Endothelial cell of umbilical vein (primary cell): ENCODE data around the gene C22orf23. TPM values are rescaled to one million over a fixed set of nuclear protein-coding genes. Genes with fewer than 3 reads are reported as not detected.

ENCODE experiments used
- BruUV-seq: library from RNA; stranded (reverse); fragments of 400-500 nt; replicated peaks from 2 replicates; lab custom pipeline; 2021; lab: Mats Ljungman, UMichigan
- CTCF ChIA-PET: fragments of 300-600, 350-600 bp; sonication (Branson Sonifier 250); formaldehyde crosslinking; loops from one replicate; lab custom pipeline; 2021; ENCODE audit warnings: antibody characterized with exemption, inconsistent platforms; lab: Charles Lee
- POLR2A ChIA-PET: fragments of 300-600, 350-600 bp; sonication (Branson Sonifier 250); formaldehyde crosslinking; loops from one replicate; lab custom pipeline; 2021; ENCODE audit warnings: antibody characterized with exemption, inconsistent platforms; lab: Charles Lee
- DNase-seq: peaks from one replicate; pipeline ENCODE4 v3.0.0-alpha.2; 2011; ENCODE audit warnings: low read depth, low spot score
- FAIRE-seq: peaks from 2 replicates; lab custom pipeline; 2011; peaks lifted over from hg19 to GRCh38; lab: Jason Lieb, UNC
- H2AFZ ChIP-seq: 2 replicates; pipeline ENCODE4 v1.6.0; 2012; ENCODE audit warnings: low read depth, low read length, control low read depth, inconsistent platforms
- H3K27ac ChIP-seq: 2 replicates; pipeline ENCODE4 v1.5.1; 2011; ENCODE audit warnings: low read depth, mild to moderate bottlenecking, control low read depth, low read length, moderate library complexity; ENCODE audit not compliant: insufficient read depth
- H3K27me3 ChIP-seq, 2 experiments: 2 replicates each; pipeline versions ENCODE4 v1.6.0 to v1.6.1; 2011; ENCODE audit warnings: low read length in 2 of 2, mixed read lengths in 1 of 2; ENCODE audit not compliant: control insufficient read depth in 2 of 2, insufficient read depth in 2 of 2
- H3K36me3 ChIP-seq, 2 experiments: 2 replicates in 1 of 2; 3 replicates in 1 of 2; pipeline ENCODE4 v1.5.1; 2011; ENCODE audit warnings: low read length in 2 of 2, mild to moderate bottlenecking in 1 of 2, moderate library complexity in 1 of 2; ENCODE audit not compliant: control insufficient read depth in 2 of 2, insufficient read depth in 2 of 2; ENCODE audit errors: extremely low read depth in 1 of 2
- H3K4me1 ChIP-seq: 3 replicates; pipeline ENCODE4 v1.5.1; 2011; ENCODE audit warnings: mild to moderate bottlenecking, low read length; ENCODE audit not compliant: control insufficient read depth, insufficient read depth; ENCODE audit errors: extremely low read depth
- H3K4me2 ChIP-seq: 2 replicates; pipeline ENCODE4 v1.6.1; 2011; ENCODE audit warnings: low read length, control low read depth, mixed read lengths; ENCODE audit not compliant: insufficient read depth
- H3K4me3 ChIP-seq, 3 experiments: fragments of 200-600 bp in 1 of 3; sonication (generic), shearing (Covaris generic) in 1 of 3; replicated peaks in 1 of 3; 2 replicates each; pipeline ENCODE4 v1.5.1; 2011 to 2016; ENCODE audit warnings: control low read depth in 3 of 3, low read length in 3 of 3, mild to moderate bottlenecking in 2 of 3, inconsistent platforms in 1 of 3, low read depth in 1 of 3, moderate library complexity in 1 of 3; ENCODE audit not compliant: insufficient read depth in 1 of 3
- H3K79me2 ChIP-seq: 2 replicates; pipeline ENCODE4 v1.6.0; 2012; ENCODE audit warnings: low read length, inconsistent platforms; ENCODE audit not compliant: control insufficient read depth, insufficient read depth
- H3K9ac ChIP-seq: replicated peaks from 2 replicates; pipeline ENCODE3; 2011; ENCODE audit warnings: low read length, control low read depth; ENCODE audit not compliant: insufficient read depth; ENCODE audit errors: extremely low read depth
- H3K9me1 ChIP-seq: replicated peaks from 3 replicates; pipeline ENCODE4 v1.6.0; 2011; ENCODE audit warnings: mild to moderate bottlenecking, low read length; ENCODE audit not compliant: control insufficient read depth, insufficient read depth; ENCODE audit errors: extremely low read depth
- H3K9me3 ChIP-seq: replicated peaks from 2 replicates; pipeline ENCODE4 v1.5.1; 2012; ENCODE audit warnings: low read length, inconsistent platforms; ENCODE audit not compliant: control insufficient read depth, insufficient read depth
- H4K20me1 ChIP-seq: replicated peaks from 2 replicates; pipeline ENCODE3; 2011; ENCODE audit warnings: mild to moderate bottlenecking, low read length; ENCODE audit not compliant: control insufficient read depth, insufficient read depth; ENCODE audit errors: extremely low read depth
- CTCF ChIP-seq, 2 donors: IDR thresholded peaks; 1 replicate in 1 of 2; 2 replicates in 1 of 2; pipeline ENCODE4 v1.5.1; 2011; ENCODE audit warnings: low read length in 2 of 2, mild to moderate bottlenecking in 2 of 2, moderate library complexity in 2 of 2, control low read depth in 1 of 2, inconsistent platforms in 1 of 2, low read depth in 1 of 2; ENCODE audit not compliant: insufficient read depth in 1 of 2; ENCODE audit errors: extremely low read depth in 1 of 2
- EZH2 ChIP-seq: IDR thresholded peaks from 2 replicates; pipeline ENCODE4 v1.6.1; 2012; ENCODE audit warnings: borderline replicate concordance, low read depth, mild to moderate bottlenecking, moderate library complexity, low read length, inconsistent platforms; ENCODE audit not compliant: severe bottlenecking
- FOS ChIP-seq: IDR thresholded peaks from 2 replicates; pipeline ENCODE4 v1.6.1; 2011; ENCODE audit warnings: mild to moderate bottlenecking, low read length, moderate library complexity, borderline replicate concordance; ENCODE audit not compliant: insufficient read depth
- GATA2 ChIP-seq: IDR thresholded peaks from 2 replicates; pipeline ENCODE4 v1.7.0; 2011; ENCODE audit warnings: low read depth, mild to moderate bottlenecking, moderate library complexity, mixed read lengths, low read length; ENCODE audit not compliant: insufficient read length, insufficient read depth
- JUN ChIP-seq: IDR thresholded peaks from 2 replicates; pipeline ENCODE4 v1.6.1; 2011; ENCODE audit warnings: borderline replicate concordance, low read depth; ENCODE audit not compliant: insufficient read length, insufficient read depth
- MYC ChIP-seq: IDR thresholded peaks from one replicate; pipeline ENCODE4 v1.6.1; 2011; ENCODE audit warnings: mild to moderate bottlenecking, low read depth, low read length
- POLR2A ChIP-seq: IDR thresholded peaks from 2 replicates; pipeline ENCODE4 v1.6.1; 2012; ENCODE audit warnings: low read depth, mild to moderate bottlenecking, control low read depth, low read length
- POLR2AphosphoS5 ChIP-seq: IDR thresholded peaks from 2 replicates; pipeline ENCODE4 v1.6.1; 2012; ENCODE audit warnings: low read depth, mild to moderate bottlenecking, control low read depth, low read length, moderate library complexity; ENCODE audit not compliant: insufficient read depth
- dilution Hi-C: fragments of 300-500 bp; cut with MboI; formaldehyde crosslinking; loops from one replicate; pipeline ENCODE4 v1.15.0; 2019; ENCODE audit warnings: low sequenced_read_pairs; ENCODE audit not compliant: extremely low pct_ligation_motif_present
- intact Hi-C: fragments of 100-400 bp; cut with micrococcal nuclease; formaldehyde crosslinking; loops from one replicate; pipeline ENCODE4 v1.10.0; 2022
- polyA plus RNA-seq, 4 experiments: library from polyadenylated mRNA; depleted of rRNA in 3 of 4; stranded (reverse) in 3 of 4; unstranded in 1 of 4; fragments of >200 nt; gene quantifications; 2 replicates each; pipeline versions ENCODE4 v1.2.1 to v1.2.3, GENCODE V29; 2011 to 2012; ENCODE audit warnings: missing spikeins in 1 of 4
- total RNA-seq: library from RNA; stranded (reverse); gene quantifications from 2 replicates; pipeline ENCODE4 v1.2.3, GENCODE V29; 2021
- TF ChIP-seq, protein P1 (sequence below): IDR thresholded peaks from 2 replicates; pipeline ENCODE4 v1.6.1; 2011; ENCODE audit not compliant: insufficient read depth, insufficient read length

Gene C22orf23
- total and polyA plus RNA-seq, 2 donors (not counting 3 experiments of a cell fraction or from before 2014, with no cell fraction given) = 0.23 to 0.44 TPM

- no peaks in the 10 kb centered on the region for H3K79me2 ChIP-seq
- H3K9me1 ChIP-seq = no peaks in the 10 kb centered on the region
- no peak overlapping the region for H3K4me3 ChIP-seq
- CTCF ChIA-PET = no interaction called here
- intact Hi-C loops (no loop called here), dilution Hi-C loops (no loop called here)
- no TSS peak for BruUV-seq
- peaks cover 8% of the 10 kb centered on the region for H3K4me1 ChIP-seq
- H4K20me1 ChIP-seq = no peaks in the 10 kb centered on the region
- TF ChIP-seq POLR2A (no peak), EZH2 (no peak), CTCF (IDR thresholded peaks at IDR 0.05; ENCODE audit: extremely low read depth in 1 of 2, insufficient read depth in 1 of 2, low read depth in 1 of 2, low read length in 2 of 2) (no peak), MYC (no peak), FOS (no peak), POLR2AphosphoS5 (no peak), JUN (no peak), GATA2 (no peak)
- TF ChIP-seq, protein P1, sequence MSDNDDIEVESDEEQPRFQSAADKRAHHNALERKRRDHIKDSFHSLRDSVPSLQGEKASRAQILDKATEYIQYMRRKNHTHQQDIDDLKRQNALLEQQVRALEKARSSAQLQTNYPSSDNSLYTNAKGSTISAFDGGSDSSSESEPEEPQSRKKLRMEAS = no peak
- no peak for DNase-seq
- FAIRE-seq = no peak
- POLR2A ChIA-PET = no interaction called here
- no peak overlapping the region for H3K27ac ChIP-seq
- peaks cover 5 to 33% of the 10 kb centered on the region in 2 experiments for H3K36me3 ChIP-seq
- H3K4me2 ChIP-seq = no peak overlapping the region
- no peaks in the 10 kb centered on the region for H3K9me3 ChIP-seq
- no peak overlapping the region for H3K9ac ChIP-seq
- H2AFZ ChIP-seq = no peak overlapping the region
- no peaks in the 10 kb centered on the region for H3K27me3 ChIP-seq
These were observed 27.6 kb downstream of the C22orf23 start for GRCh38 chr22:37925767-37926166.
